ENCODE data around the gene TLCD1.

Gene TLCD1

DNA sequence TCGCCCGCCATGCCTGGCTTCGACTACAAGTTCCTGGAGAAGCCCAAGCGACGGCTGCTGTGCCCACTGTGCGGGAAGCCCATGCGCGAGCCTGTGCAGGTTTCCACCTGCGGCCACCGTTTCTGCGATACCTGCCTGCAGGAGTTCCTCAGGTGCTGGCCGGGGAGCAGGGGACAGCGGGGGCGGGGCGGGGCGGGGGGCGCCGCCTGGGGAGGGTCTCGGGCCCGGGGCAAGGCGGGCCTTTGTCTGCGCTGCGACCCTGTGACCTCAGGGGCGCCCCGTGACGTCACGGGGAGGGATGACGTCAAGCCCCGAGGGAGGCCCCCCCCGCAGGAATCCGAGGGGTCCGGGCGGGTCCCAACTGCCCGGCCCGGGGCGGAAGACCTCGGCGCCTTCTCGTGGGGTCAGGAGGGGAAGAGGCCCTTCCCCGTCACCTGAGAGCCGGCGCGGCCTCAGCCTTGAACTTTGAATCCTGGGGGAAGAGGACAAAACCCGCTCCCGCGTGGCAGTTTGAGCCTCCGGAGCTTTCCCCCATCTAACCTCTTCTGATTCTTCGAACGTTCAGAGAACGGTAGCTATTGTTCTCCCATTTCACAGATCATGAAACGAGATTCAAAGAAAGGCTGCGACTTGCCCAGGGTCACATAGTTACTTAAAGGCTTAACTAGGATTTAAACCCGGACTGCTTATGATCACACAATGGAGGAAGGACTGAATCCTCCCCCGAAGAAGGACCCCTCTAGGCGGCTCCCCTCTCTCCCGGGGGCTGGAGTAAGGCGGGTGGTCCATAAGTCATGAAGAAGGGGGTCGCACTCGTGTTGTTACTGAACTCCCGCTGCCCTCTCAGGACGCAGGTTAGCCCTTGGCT lies 18.3 kb upstream of the TLCD1 start:
- DNase-seq (ENCODE audit: extremely low read depth, insufficient read length): peak; percentile 77
- H3K36me3 ChIP-seq (ENCODE audit: control insufficient read depth, insufficient read depth, low read length): peaks cover 38% of the 10 kb centered on the region

DNA sequence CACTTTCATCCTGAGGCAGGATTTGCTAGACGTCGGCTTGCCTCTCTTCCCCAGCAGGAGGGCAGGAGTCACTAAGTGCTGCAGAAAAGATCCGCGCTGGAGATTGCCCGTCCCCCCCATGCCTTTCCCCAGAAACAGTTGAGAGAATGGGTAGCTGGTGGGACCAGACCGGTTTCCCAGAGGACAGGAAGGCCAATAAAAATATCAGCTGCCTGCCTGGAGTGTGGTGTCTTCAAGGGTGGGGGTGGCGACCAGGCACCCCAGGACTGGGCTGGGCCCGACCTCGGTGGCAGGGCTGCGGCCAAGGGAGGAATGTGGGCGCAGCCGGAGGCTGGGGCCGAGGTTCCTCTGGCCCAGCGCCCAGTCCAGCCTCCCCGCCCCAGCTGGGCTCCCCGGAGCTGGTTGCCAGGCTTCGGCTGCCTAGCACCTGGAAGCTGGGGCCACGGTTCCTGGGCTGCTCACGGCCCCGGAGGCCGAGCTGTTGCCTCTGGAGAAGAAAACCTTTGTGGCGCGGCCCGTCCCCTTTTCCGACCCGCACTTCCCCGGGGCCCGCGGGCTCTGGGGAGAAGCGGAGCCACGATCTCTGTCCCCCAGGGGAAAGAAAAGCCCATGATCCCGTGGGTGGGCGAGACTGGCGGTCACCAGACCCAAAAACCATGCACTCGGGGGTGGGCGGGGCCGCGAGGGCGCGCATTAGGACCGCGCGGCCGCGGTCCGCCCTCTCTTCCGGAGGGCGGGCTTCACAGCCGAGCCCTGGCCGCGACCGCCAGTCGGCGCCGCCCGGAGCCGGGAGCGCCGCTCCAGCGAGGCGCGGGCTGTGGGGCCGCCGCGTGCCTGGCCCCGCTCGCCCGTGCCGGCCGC lies 17.4 kb upstream of the TLCD1 start, which contains the start of gene TRAF4:
Gene TRAF4, plus strand, starts transcription at position 769 of the 861 bp plus-strand sequence. CDS start 102 bp downstream, outside the sequence.
- peak; percentile 91 for DNase-seq (ENCODE audit: extremely low read depth, insufficient read length)
- H3K27me3 ChIP-seq (replicated peaks; ENCODE audit: control insufficient read depth, insufficient read depth, low read length): no peaks in the 10 kb centered on the region
- no peak for TF ChIP-seq CTCF (IDR thresholded peaks at IDR 0.05; ENCODE audit: insufficient read depth, low read length, poor library complexity, severe bottlenecking)
- peaks cover 30% of the 10 kb centered on the region for H3K36me3 ChIP-seq (ENCODE audit: control insufficient read depth, insufficient read depth, low read length)
- peak within 1 kb of the TSS; percentile 72 for H3K4me3 ChIP-seq (replicated peaks; ENCODE audit: low read depth, low read length)

More for the DNA sequence above, 18.3 kb upstream of the TLCD1 start:
- no peaks in the 10 kb centered on the region for H3K27me3 ChIP-seq (replicated peaks; ENCODE audit: control insufficient read depth, insufficient read depth, low read length)
- TF ChIP-seq CTCF (IDR thresholded peaks at IDR 0.05; ENCODE audit: insufficient read depth, low read length, poor library complexity, severe bottlenecking): no peak
- H3K4me3 ChIP-seq (replicated peaks; ENCODE audit: low read depth, low read length): peak overlapping the region; percentile 72

GRCh38 chr17:28741358-28742349 lies 15.6 kb upstream of the TLCD1 start:
- DNase-seq (ENCODE audit: extremely low read depth, insufficient read length): peak; percentile 71
- Histone ChIP-seq H3K36me3 (ENCODE audit: control insufficient read depth, insufficient read depth, low read length) (peaks cover 12% of the 10 kb centered on the region), H3K27me3 (replicated peaks; ENCODE audit: control insufficient read depth, insufficient read depth, low read length) (no peaks in the 10 kb centered on the region), H3K4me3 (replicated peaks; ENCODE audit: low read depth, low read length) (no peak overlapping the region)
- TF ChIP-seq CTCF (IDR thresholded peaks at IDR 0.05; ENCODE audit: insufficient read depth, low read length, poor library complexity, severe bottlenecking): no peak

DNA sequence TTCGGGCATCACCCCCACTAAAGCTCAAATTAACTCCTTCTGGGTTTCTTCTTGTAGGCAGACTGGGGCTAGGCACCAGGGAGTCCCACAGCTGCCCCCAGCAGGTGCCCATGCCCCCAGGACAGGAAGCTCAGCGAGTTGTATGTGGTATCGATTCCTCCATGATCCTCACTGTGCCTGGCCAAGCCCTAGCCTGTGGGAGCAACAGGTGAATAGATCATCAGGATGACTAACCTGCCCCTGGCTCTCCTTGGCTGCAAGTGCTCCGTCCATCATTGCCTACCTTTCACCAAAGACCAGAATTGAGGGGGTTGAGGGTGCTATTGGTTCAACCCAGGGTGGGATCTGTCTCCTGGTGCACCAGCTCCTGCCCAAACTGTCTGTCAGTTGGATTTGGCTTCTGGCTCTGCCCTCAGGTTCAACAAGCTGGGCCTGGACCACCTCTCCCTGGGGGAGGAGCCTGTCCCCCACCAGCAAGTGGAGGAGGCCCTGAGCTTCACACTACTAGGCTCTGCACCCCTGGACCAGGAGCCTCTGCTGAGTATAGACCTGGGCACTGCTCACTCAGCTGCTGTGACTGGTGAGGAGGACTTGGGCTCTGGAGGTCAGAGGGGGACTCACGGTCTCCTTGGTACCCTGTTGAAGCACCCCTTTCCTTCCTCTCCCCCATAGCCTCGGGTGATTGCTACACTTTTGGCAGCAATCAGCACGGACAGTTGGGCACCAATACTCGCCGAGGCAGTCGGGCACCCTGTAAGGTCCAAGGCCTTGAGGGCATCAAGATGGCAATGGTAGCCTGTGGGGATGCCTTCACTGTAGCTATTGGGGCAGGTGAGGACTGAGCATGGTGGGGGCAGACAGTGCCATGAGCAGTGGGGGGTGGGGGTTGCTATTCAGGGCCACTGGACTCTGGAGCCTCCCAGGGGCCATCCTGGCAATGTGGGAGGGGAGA lies 14.6 kb upstream of the TLCD1 start:
- peaks cover 3% of the 10 kb centered on the region for H3K36me3 ChIP-seq (ENCODE audit: control insufficient read depth, insufficient read depth, low read length)
- no peak overlapping the region for H3K4me3 ChIP-seq (replicated peaks; ENCODE audit: low read depth, low read length)
- no peak for TF ChIP-seq CTCF (IDR thresholded peaks at IDR 0.05; ENCODE audit: insufficient read depth, low read length, poor library complexity, severe bottlenecking)
- no peak for DNase-seq (ENCODE audit: extremely low read depth, insufficient read length)
- H3K27me3 ChIP-seq (replicated peaks; ENCODE audit: control insufficient read depth, insufficient read depth, low read length): no peaks in the 10 kb centered on the region
